Neural progenitor cell (in vitro differentiated cells): ENCODE measurements around the gene PITPNC1.

Source experiments
- CTCF ChIP-seq: fragments of 200-600 bp; sonication (generic); IDR thresholded peaks from 2 replicates; pipeline ENCODE4 v1.5.1; 2017; ENCODE audit warnings: antibody characterized with exemption, mild to moderate bottlenecking
- EZH2 ChIP-seq: fragments of 200-600 bp; sonication (generic); IDR thresholded peaks from 2 replicates; pipeline ENCODE4 v1.6.1; 2017; ENCODE audit warnings: antibody characterized with exemption, mild to moderate bottlenecking, moderate library complexity

- no peak for TF ChIP-seq CTCF
- TF ChIP-seq EZH2 = no peak
Observed at GRCh38 chr17:67509390-67510287, 132.6 kb downstream of the PITPNC1 start.
